ENCODE results near the gene S100A16.

Gene S100A16

DNA sequence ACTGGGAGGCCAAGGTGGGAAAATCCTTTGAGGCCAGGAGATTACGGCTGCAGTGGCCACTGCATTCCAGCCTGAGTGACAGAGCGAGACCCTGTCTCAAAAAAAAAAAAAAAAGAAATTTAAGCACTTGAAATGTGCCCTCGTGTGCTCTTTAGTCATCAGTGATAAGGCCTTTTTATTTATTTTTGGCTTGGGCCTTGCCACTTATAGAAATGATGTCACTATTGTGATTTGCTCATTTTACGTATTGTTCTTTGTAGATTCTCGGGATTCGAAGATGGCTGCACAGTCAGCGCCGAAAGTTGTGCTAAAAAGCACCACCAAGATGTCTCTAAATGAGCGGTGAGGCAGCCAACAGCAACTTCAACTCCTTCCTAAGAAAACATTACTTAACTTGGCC is 23.4 kb upstream of the S100A16 start:
- no peak for DNase-seq (ENCODE audit: low read depth in 3 of 3)

DNA sequence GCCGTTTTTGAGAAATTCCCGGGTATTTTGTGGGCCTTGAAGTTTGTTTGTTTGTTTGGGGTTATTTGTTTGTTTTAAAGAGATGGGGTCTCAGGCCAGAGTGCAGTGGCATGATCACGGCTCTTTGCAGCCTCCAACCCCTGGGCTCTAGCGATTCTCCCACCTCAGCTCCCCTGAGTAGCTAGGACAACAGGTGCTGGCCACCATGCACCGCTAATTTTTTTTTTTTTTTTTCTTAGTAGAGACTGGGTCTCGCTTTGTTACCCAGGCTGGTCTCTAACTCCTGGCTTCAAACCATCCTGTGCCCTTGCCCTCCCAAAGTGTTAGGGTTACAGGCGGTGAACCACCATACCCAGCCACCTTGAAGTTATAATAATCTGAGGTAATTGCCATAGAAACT is 22.9 kb upstream of the S100A16 start:
- no peak for DNase-seq (ENCODE audit: low read depth in 3 of 3)

- DNase-seq (ENCODE audit: low read depth in 3 of 3): peak; percentile 95
Measured at GRCh38 chr1:153633754-153634665, 21.1 kb upstream of the S100A16 start, which contains the start of gene CHTOP. TSS of gene CHTOP (plus strand) at chr1:153634066. CDS start at chr1:153636589, 2,523 bp downstream.

- DNase-seq (ENCODE audit: low read depth in 3 of 3): no peak
Measured at GRCh38 chr1:153633161-153633753, 20.3 kb upstream of the S100A16 start.

- DNase-seq (ENCODE audit: low read depth in 3 of 3): no peak
Measured at GRCh38 chr1:153631047-153632022, 18.4 kb upstream of the S100A16 start.

- no peak for DNase-seq (ENCODE audit: low read depth in 3 of 3)
Measured at GRCh38 chr1:153630384-153630783, 17.4 kb upstream of the S100A16 start.

DNA sequence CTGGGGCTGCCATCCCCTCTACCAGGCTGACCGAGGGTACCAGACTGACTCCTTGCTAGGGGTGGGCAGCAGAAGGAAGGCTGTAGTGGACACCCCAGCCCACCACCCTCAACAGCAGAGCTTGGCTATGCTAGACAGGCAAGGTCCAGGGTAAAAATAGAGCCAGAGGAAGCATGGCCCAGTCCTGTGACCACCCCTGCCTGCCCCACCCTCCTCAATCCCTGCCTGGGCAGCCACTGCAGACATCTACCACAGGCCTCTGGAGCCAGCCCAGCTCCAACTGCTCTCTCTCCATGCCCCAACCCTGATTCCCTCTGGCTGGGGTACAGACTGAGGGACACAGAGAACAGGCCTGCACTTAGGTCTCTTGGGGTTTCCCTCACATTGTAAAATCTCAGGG is 17.0 kb upstream of the S100A16 start:
- DNase-seq (ENCODE audit: low read depth in 3 of 3): no peak

DNA sequence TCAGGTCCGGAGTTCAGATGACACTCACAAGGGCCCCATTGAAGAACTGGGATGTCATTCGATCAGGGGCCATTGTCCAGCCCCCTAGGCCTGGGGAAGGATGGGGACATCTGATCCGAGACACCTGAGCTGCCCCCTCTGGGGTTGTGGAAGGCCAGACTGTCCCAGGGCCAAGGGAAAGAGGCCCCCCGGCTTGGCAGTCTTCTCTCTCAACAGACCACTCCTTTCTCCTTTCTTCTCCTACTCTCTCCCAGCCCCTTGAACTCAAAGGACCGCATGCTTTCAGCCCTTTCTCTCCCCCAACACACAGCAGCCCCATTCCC is 16.4 kb upstream of the S100A16 start:
- no peak for DNase-seq (ENCODE audit: low read depth in 3 of 3)

DNA sequence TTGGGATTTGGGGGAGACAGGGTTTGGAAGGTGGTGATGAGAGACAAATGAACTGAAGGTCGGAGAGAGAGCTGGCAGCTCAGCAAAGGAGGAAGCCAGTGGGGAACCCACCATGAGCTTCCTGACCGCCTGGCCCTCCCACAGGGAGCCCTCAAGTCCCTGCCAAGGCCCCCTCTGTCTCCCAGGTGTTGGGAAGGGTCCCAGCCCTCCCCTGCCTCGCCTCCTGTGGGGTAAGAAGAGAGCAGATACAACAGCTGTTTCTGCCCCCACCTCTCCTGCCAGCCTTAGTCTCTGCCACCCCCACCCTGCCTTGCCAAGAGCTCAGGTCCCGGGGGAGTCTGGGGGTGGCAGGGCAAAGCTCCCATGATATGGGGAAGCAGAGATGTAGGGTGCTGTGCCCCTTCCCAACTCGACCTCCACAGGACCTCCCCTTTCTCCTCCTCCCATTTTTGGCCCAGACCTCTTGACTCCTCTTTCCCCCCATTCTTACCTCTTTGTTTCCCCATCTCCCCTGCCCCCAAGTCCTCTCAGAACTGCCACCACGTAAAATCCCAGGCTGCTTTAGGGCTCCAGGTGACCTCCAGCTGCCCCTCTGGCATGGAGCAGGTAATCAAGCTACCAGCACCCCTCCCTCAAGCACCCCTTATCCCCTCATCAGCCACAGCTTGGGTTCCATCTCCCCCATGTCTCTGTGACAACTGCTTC is 15.9 kb upstream of the S100A16 start:
- DNase-seq (ENCODE audit: low read depth in 3 of 3): no peak

DNA sequence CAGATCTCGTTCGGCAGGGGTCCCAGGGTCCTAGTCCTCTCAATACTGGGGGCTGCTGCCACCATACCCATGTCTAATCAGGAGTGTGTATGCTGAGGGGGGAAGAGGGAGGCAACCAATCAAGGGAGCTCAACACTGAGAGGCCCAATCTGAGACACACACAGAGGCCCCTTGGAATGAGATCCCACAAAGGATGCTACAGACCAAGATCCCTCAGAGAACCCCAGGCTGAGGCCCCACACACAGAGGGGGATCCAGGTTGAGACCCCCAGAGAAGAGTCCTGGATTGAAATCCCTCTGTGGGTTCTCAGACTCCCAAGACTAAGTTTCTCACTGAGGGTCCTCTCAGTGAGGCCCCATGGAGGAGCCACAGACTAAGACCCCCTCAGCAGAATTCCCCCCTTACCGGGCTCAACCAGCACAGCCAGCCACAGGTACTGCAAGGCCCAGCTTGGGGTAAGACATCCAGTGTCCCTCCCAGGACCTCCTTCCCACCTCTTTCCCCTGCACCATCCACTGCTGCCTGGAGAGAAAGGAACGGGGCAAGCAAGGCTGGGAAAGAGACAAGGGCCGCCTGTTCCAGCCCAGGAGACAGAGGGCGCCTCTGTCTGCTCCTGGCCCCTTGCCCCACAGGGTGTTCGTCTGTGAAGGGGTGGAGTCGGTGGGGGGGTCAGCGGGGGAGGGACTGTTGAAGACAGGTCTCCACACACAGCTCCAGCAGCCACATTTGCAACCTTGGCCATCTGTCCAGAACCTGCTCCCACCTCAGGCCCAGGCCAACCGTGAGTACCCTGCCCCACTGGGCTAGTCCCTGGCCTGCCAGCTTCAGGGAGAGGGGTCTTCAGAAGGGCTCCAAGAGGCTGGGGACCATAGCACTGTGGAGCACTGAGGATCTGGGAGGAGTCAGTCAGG is 15.0 kb upstream of the S100A16 start, which contains the start of gene S100A1:
S100A1 (plus strand) TSS at position 720 of the 912 bp plus-strand sequence. CDS start 2,088 bp downstream, outside the sequence.
- DNase-seq (ENCODE audit: low read depth in 3 of 3): no peak

- DNase-seq (ENCODE audit: low read depth in 3 of 3): no peak
Measured at GRCh38 chr1:153626904-153627714, 14.2 kb upstream of the S100A16 start, which contains the start of gene S100A13. TSS of gene S100A13 (minus strand) at chr1:153627505. CDS start at chr1:153626472, 1,033 bp downstream.

GRCh38 chr1:153626477-153626903 is 13.6 kb upstream of the S100A16 start:
- DNase-seq (ENCODE audit: low read depth in 3 of 3): no peak

DNA sequence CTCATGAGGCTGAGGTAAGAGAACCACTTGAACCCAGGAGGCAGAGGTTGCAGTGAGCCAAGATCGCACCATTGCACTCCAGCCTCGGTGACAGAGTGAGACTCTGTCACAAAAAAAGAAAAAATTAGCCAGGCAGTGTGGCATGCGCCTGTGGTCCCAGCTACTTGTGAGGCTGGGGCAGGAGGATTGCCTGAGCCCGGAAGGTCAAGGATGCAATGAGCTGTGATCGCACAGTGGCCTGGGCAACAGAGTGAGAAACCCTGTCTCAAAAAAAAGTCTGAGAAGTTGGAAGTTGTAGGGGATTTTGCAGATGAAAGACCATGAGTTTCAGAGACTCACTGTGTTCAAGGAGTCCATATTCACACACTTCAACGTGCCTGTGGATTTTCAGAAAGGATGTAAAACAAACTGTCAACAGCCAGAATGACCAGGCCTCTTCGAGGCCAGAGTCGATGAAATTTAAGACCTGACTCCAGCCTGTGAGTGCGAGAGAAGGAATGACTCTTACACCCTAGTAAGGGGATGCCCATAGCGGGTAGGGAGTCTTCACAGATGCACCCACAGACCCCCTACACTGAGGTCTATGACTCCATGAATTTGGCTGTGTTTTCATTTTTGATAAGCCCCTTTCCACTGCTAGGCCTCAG is 12.2 kb upstream of the S100A16 start:
- DNase-seq (ENCODE audit: low read depth in 3 of 3): no peak

- no peak for DNase-seq (ENCODE audit: low read depth in 3 of 3)
Measured at GRCh38 chr1:153623101-153623500, 10.2 kb upstream of the S100A16 start.

GRCh38 chr1:153619171-153619570 is 6.2 kb upstream of the S100A16 start:
- DNase-seq (ENCODE audit: low read depth in 3 of 3): no peak

DNA sequence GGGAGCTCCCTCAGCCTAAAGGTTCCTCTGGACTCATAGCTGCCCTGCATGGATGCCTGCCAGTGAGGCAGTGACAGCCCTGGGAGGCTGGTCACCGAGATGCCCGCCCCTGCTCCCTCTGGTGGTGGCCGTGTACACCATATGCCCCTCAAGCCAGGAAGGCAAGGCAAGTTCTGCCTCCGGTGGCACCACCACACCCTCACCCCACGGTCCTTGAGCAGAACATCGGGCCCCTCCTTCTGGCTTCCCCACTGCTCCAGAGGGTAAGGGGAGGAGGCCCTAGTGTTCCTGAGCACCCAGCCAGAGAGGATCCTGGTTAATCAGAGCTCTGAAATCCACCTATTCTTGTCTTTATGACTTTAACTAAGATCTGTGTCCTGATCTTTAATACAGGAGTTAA is 4.7 kb upstream of the S100A16 start:
- peak in 1 of 3 experiments; percentile 38 for DNase-seq (ENCODE audit: low read depth in 3 of 3)

DNA sequence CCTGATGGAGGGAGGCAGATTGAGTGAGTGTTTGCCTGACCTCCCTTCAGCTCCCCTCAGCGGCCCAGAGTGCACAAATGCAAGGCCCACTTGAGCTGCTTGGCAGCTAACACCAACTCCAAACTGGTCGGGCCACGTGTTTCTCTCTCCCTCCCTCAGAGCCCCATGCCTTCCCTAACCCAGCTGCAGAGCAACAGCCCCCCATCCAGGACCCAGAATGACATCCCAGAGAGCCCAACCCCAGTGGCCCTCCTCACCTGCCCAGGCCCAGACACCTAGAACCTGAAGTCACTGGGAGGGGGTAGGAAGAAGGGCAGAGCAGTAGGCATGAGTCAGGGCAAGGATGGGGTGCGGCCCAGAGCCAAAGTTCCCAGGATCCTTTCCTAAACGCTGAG is 4.0 kb upstream of the S100A16 start:
- no peak for DNase-seq (ENCODE audit: low read depth in 3 of 3)

DNA sequence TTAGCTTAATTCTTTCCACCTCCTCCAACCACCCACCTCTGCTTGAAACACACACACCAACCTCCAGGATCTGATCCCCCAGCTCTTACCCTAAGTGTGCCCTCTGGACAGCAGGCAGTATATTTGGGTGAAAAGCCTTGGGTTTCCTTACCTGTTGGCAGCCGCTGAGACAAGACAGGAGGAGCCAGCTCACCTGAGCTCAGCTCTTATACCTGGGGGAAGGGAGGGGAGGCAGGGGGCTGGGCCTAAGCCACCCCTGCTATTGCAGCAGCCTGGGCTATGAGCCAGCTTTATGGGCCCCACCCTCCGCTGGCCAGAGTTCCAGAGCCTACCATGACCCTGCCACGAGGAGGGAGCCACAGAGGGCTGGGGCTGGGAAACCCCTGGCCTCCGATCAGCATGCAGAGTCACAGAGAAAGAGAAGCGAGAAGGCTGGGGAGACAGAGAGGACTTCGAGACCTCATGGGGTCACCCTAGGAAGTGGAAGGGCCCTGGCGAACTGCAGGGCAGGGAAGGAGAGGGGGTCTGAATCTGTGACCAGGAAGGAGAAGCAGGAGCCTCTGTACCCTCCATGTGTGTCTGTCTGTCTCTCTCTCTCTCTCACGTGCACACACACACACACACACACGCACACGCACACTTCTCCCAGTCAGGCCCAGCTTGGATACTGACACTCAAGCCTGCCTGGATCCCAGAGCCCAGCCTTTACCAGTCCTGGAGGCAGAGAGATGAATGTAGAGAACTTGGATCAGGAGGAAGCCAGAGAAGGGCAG is 3.4 kb upstream of the S100A16 start, which contains the start of gene S100A14:
S100A14 (minus strand) TSS at position 182 of the 773 bp plus-strand sequence. CDS start 467 bp downstream, outside the sequence.
- no peak for DNase-seq (ENCODE audit: low read depth in 3 of 3)

Data from stimulated activated CD4-positive, alpha-beta T cell treated with anti-CD3 and anti-CD28 coated beads, TNF-alpha, amount 100 ng/mL, for 24 hours (primary cell).